H1 (cell line): ENCODE data around the gene PLCH2. TPM values are rescaled to one million over a fixed set of nuclear protein-coding genes. Genes with fewer than 3 reads are reported as not detected.

Experiments used
- CTCF ChIA-PET: fragments of 300-600 bp; sonication (Branson Sonifier 250); formaldehyde crosslinking; loops from one replicate; lab custom pipeline; 2021; ENCODE audit not compliant: partially characterized antibody; lab: Charles Lee
- POLR2A ChIA-PET: fragments of 300-600 bp; sonication (Branson Sonifier 250); formaldehyde crosslinking; loops from one replicate; lab custom pipeline; 2021; ENCODE audit warnings: inconsistent platforms; ENCODE audit not compliant: partially characterized antibody; lab: Charles Lee
- DNase-seq, 2 experiments: peaks; one replicate each; pipeline versions ENCODE4 v3.0.0 to v3.0.0-alpha.2; 2010 to 2022; ENCODE audit warnings: low spot score in 2 of 2, low read depth in 1 of 2, mixed read lengths in 1 of 2
- FAIRE-seq: peaks from 2 replicates; lab custom pipeline; 2011; peaks lifted over from hg19 to GRCh38; lab: Jason Lieb, UNC
- H2AFZ ChIP-seq: 2 replicates; pipeline ENCODE4 v1.8.1; 2012; ENCODE audit warnings: low read length, inconsistent platforms
- H2AK5ac ChIP-seq: 2 replicates; pipeline ENCODE4 v1.6.1; 2013; ENCODE audit warnings: low read depth, low read length
- H2BK120ac ChIP-seq: replicated peaks from 2 replicates; pipeline ENCODE3; 2013; ENCODE audit warnings: low read depth, low read length, inconsistent platforms
- H2BK12ac ChIP-seq: 2 replicates; pipeline ENCODE4 v1.6.1; 2013; ENCODE audit warnings: low read depth, low read length
- H2BK15ac ChIP-seq: 2 replicates; pipeline ENCODE4 v1.6.1; 2013; ENCODE audit warnings: low read length
- H2BK20ac ChIP-seq: 2 replicates; pipeline ENCODE4 v1.6.1; 2013; ENCODE audit warnings: low read length
- H2BK5ac ChIP-seq: 2 replicates; pipeline ENCODE4 v1.6.1; 2013; ENCODE audit warnings: low read depth, low read length
- H3K14ac ChIP-seq: 2 replicates; pipeline ENCODE4 v1.6.1; 2013; ENCODE audit warnings: inconsistent platforms; ENCODE audit not compliant: insufficient read length
- H3K18ac ChIP-seq: 2 replicates; pipeline ENCODE4 v1.6.1; 2013; ENCODE audit warnings: low read length; ENCODE audit errors: extremely low read depth
- H3K23ac ChIP-seq: 2 replicates; pipeline ENCODE4 v1.6.1; 2013; ENCODE audit warnings: inconsistent platforms; ENCODE audit not compliant: insufficient read length
- H3K23me2 ChIP-seq: 2 replicates; pipeline ENCODE4 v1.6.1; 2013; ENCODE audit warnings: low read depth, low read length
- H3K27ac ChIP-seq: 2 replicates; pipeline ENCODE4 v1.6.1; 2011; ENCODE audit warnings: low read depth, low read length, inconsistent platforms
- H3K27me3 ChIP-seq, 4 experiments: replicated peaks in 1 of 4; 1 replicate in 1 of 4; 2 replicates in 3 of 4; pipeline versions ENCODE4 v1.6.1 to v1.8.1; 2011 to 2013; ENCODE audit warnings: low read length in 3 of 4, mild to moderate bottlenecking in 3 of 4, inconsistent platforms in 2 of 4, mixed read lengths in 2 of 4, moderate library complexity in 1 of 4; ENCODE audit not compliant: control insufficient read depth in 3 of 4, insufficient read depth in 3 of 4; ENCODE audit errors: extremely low read depth in 1 of 4
- H3K36me3 ChIP-seq, 4 experiments: 2 replicates each; pipeline versions ENCODE4 v1.6.1 to v1.8.1; 2011 to 2013; ENCODE audit warnings: mild to moderate bottlenecking in 4 of 4, low read length in 3 of 4, moderate library complexity in 2 of 4, control low read depth in 1 of 4, inconsistent platforms in 1 of 4; ENCODE audit not compliant: insufficient read depth in 4 of 4, control insufficient read depth in 2 of 4
- H3K4ac ChIP-seq: replicated peaks from 2 replicates; pipeline ENCODE3; 2013; ENCODE audit warnings: low read length, low read depth, mixed read lengths, inconsistent platforms; ENCODE audit not compliant: insufficient read length
- H3K4me1 ChIP-seq, 4 experiments: replicated peaks in 1 of 4; 1 replicate in 1 of 4; 2 replicates in 3 of 4; pipeline versions ENCODE4 v1.6.1 to v1.8.1; 2011 to 2013; ENCODE audit warnings: low read length in 3 of 4, inconsistent platforms in 2 of 4, mixed read lengths in 1 of 4; ENCODE audit not compliant: insufficient read depth in 4 of 4, control insufficient read depth in 3 of 4
- H3K4me2 ChIP-seq, 2 experiments: 2 replicates each; pipeline versions ENCODE4 v1.6.1 to v1.8.1; 2011 to 2013; ENCODE audit warnings: low read depth in 2 of 2, low read length in 2 of 2, control low read depth in 1 of 2, inconsistent platforms in 1 of 2, mild to moderate bottlenecking in 1 of 2; ENCODE audit not compliant: insufficient read depth in 1 of 2
- H3K4me3 ChIP-seq, 4 experiments: fragments of 200-600, 300-600 bp in 1 of 4; sonication (generic), shearing (Covaris generic), sonication (Bioruptor Twin) in 1 of 4; 2 replicates each; pipeline versions ENCODE4 v1.5.1 to v1.8.1; 2011 to 2016; ENCODE audit warnings: low read length in 4 of 4, low read depth in 3 of 4, control low read depth in 2 of 4, inconsistent platforms in 2 of 4, mild to moderate bottlenecking in 2 of 4, mixed read lengths in 1 of 4, moderate library complexity in 1 of 4; ENCODE audit not compliant: insufficient read depth in 2 of 4; ENCODE audit errors: extremely low read depth in 1 of 4
- H3K56ac ChIP-seq: replicated peaks from 2 replicates; pipeline ENCODE3; 2013; ENCODE audit warnings: low read depth, mild to moderate bottlenecking, mixed read lengths, low read length, inconsistent platforms; ENCODE audit not compliant: insufficient read length
- H3K79me1 ChIP-seq: 2 replicates; pipeline ENCODE4 v1.6.1; 2013; ENCODE audit warnings: low read depth, low read length, control low read depth
- H3K79me2 ChIP-seq, 2 experiments: 2 replicates each; pipeline versions ENCODE4 v1.6.1 to v1.8.1; 2012 to 2013; ENCODE audit warnings: low read length in 2 of 2, mild to moderate bottlenecking in 2 of 2, inconsistent platforms in 1 of 2; ENCODE audit not compliant: insufficient read depth in 2 of 2, control insufficient read depth in 1 of 2
- H3K9ac ChIP-seq, 4 experiments: replicated peaks in 1 of 4; 1 replicate in 1 of 4; 2 replicates in 3 of 4; pipeline versions ENCODE4 v1.6.1 to v1.8.1; 2011 to 2013; ENCODE audit warnings: low read depth in 3 of 4, low read length in 3 of 4, control low read depth in 2 of 4, mild to moderate bottlenecking in 2 of 4, moderate library complexity in 2 of 4, inconsistent platforms in 1 of 4; ENCODE audit errors: extremely low read depth in 1 of 4
- H3K9me3 ChIP-seq, 2 experiments: 2 replicates each; pipeline versions ENCODE4 v1.6.1 to v1.8.1; 2012 to 2013; ENCODE audit warnings: mild to moderate bottlenecking in 2 of 2, moderate library complexity in 2 of 2, control low read depth in 1 of 2, inconsistent platforms in 1 of 2, low read depth in 1 of 2, low read length in 1 of 2, mixed read lengths in 1 of 2; ENCODE audit not compliant: insufficient read depth in 2 of 2
- H4K20me1 ChIP-seq, 2 experiments: replicated peaks in 1 of 2; 2 replicates each; pipeline versions ENCODE3 to v1.8.1; 2011 to 2013; ENCODE audit warnings: inconsistent platforms in 2 of 2, low read length in 2 of 2, mild to moderate bottlenecking in 1 of 2; ENCODE audit not compliant: insufficient read depth in 2 of 2, control insufficient read depth in 1 of 2
- H4K5ac ChIP-seq: 2 replicates; pipeline ENCODE4 v1.6.1; 2013; ENCODE audit warnings: low read length, low read depth, mixed read lengths, inconsistent platforms; ENCODE audit not compliant: insufficient read length
- H4K8ac ChIP-seq: 2 replicates; pipeline ENCODE4 v1.8.0; 2013; ENCODE audit warnings: mild to moderate bottlenecking, moderate library complexity, low read length, inconsistent platforms; ENCODE audit not compliant: insufficient read depth; ENCODE audit errors: extremely low read depth
- H4K91ac ChIP-seq: replicated peaks from 2 replicates; pipeline ENCODE3; 2013; ENCODE audit warnings: low read length, mixed read lengths, inconsistent platforms; ENCODE audit not compliant: insufficient read length
- CEBPB ChIP-seq: IDR thresholded peaks from 2 replicates; pipeline ENCODE4 v1.6.1; 2012; ENCODE audit warnings: low read depth, low read length
- CREB1 ChIP-seq: IDR thresholded peaks from 2 replicates; pipeline ENCODE4 v1.6.1; 2012; ENCODE audit warnings: inconsistent platforms
- EGR1 ChIP-seq: IDR thresholded peaks from 2 replicates; pipeline ENCODE4 v1.6.1; 2011; ENCODE audit warnings: low read depth, low read length, borderline replicate concordance
- POLR2AphosphoS5 ChIP-seq: IDR thresholded peaks from 2 replicates; pipeline ENCODE4 v1.6.1; 2011; ENCODE audit warnings: low read depth, low read length
- RAD21 ChIP-seq, 2 experiments: IDR thresholded peaks in 1 of 2; conservative IDR thresholded peaks in 1 of 2; 2 replicates each; pipeline ENCODE4 v1.6.1; 2011; ENCODE audit warnings: low read depth in 2 of 2, low read length in 2 of 2, improper control_type of control experiment in 1 of 2, inconsistent platforms in 1 of 2, mild to moderate bottlenecking in 1 of 2, moderate library complexity in 1 of 2
- SRF ChIP-seq: IDR thresholded peaks from 2 replicates; pipeline ENCODE4 v1.6.1; 2011; ENCODE audit warnings: mild to moderate bottlenecking, low read depth, low read length, moderate library complexity
- WGBS, 2 experiments: shearing (Covaris generic) in 1 of 2; methylation state at CpG; one replicate each; pipeline versions ENCODE4 v1.1.6 to v1.1.7; 2013 to 2015; ENCODE audit warnings: low lambda C conversion rate in 2 of 2, mixed read lengths in 2 of 2, inconsistent platforms in 1 of 2, low coverage in 1 of 2, missing lambda C conversion rate in 1 of 2; ENCODE audit not compliant: insufficient replicate concordance in 2 of 2, insufficient coverage in 1 of 2, insufficient read length in 1 of 2; ENCODE audit errors: extremely low coverage in 1 of 2, missing lambda C conversion rate in 1 of 2; 5-methylcytosine and 5-hydroxymethylcytosine counted together
- polyA plus RNA-seq, 7 experiments: library from polyadenylated mRNA; depleted of rRNA in 3 of 7; stranded (reverse) in 5 of 7; unstranded in 2 of 7; fragments of >200 nt in 5 of 7; fragments of 200-250 nt in 2 of 7; gene quantifications; 1 replicate in 5 of 7; 2 replicates in 1 of 7; 4 replicates in 1 of 7; pipeline versions ENCODE4 v1.2.1 to v1.2.3, GENCODE V29; 2011 to 2013; ENCODE audit warnings: missing spikeins in 2 of 7, mixed read lengths in 2 of 7
- total RNA-seq: library from RNA; stranded (reverse); fragmentation: NEBNext Ultra II Directional; extraction: Animal tissue kit (Norgen Biotek cat#: 25700); gene quantifications from 2 replicates; pipeline ENCODE4 v1.2.1, GENCODE V29; 2021

PLCH2 gene
- total and polyA plus RNA-seq, 2 of the 8 experiments (the other 6 are each of a cell fraction or from before 2014, with no cell fraction given): 0.14 to 0.19 TPM

- Histone ChIP-seq H2AFZ (no peak overlapping the region), H2BK15ac (no peak overlapping the region), H3K9me3 (no peaks in the 10 kb centered on the region), H4K20me1 (peaks cover 0 to 10% of the 10 kb centered on the region in 2 experiments), H2BK20ac (no peak overlapping the region), H3K23ac (no peak overlapping the region), H3K79me2 (no peaks in the 10 kb centered on the region), H4K8ac (no peak overlapping the region; the same call in 1 of the 2 replicates), H3K27me3 (peaks cover 0 to 9% (median 2%) of the 10 kb centered on the region in 4 experiments; a peak in 3 of 7 replicates), H3K27ac (no peak overlapping the region), H3K18ac (no peak overlapping the region), H3K14ac (no peak overlapping the region), H3K4me1 (no peaks in the 10 kb centered on the region), H3K23me2 (no peaks in the 10 kb centered on the region), H3K36me3 (no peaks in the 10 kb centered on the region), H2BK12ac (no peak overlapping the region), H2BK5ac (no peak overlapping the region), H4K5ac (no peak overlapping the region), H3K79me1 (no peaks in the 10 kb centered on the region), H3K9ac (no peak overlapping the region), H4K91ac (no peak overlapping the region), H3K4me3 (no peak overlapping the region), H3K4ac (no peak overlapping the region), H3K56ac (no peak overlapping the region), H2BK120ac (no peak overlapping the region), H2AK5ac (no peak overlapping the region), H3K4me2 (no peak overlapping the region)
- no peak for DNase-seq
- ChIA-PET CTCF (interaction anchor here (0.7 to 1.0 kb wide), 4 partner anchors 29 to 93 kb away, joined by 3 to 5 read pairs (median 4); no protein-coding TSS in a partner anchor), POLR2A (interaction anchor here (1.3 to 2.3 kb wide), 3 partner anchors 8 to 47 kb away, joined by 4 to 6 read pairs (median 5); no protein-coding TSS in a partner anchor)
- TF ChIP-seq CREB1 (no peak), POLR2AphosphoS5 (no peak), RAD21 (IDR thresholded peaks at IDR 0.05 in 1 of 2, conservative IDR thresholded peaks at IDR 0.05 in 1 of 2; ENCODE audit: low read depth in 2 of 2, low read length in 2 of 2) (peak in 1 of 2 experiments; percentile 2; a peak in 1 of 4 replicates), CEBPB (no peak), SRF (no peak), EGR1 (no peak)
- 87% methylated on average over 18 of the region's 19 CpGs; no CpG with 5 or more reads in 1 of the 2 experiments for WGBS, 2 experiments
- FAIRE-seq: no peak
Observed at GRCh38 chr1:2499986-2500596, 24.0 kb downstream of the PLCH2 start.
